Measurements from ENCODE around the gene NR2F2.

The NR2F2 gene

DNA sequence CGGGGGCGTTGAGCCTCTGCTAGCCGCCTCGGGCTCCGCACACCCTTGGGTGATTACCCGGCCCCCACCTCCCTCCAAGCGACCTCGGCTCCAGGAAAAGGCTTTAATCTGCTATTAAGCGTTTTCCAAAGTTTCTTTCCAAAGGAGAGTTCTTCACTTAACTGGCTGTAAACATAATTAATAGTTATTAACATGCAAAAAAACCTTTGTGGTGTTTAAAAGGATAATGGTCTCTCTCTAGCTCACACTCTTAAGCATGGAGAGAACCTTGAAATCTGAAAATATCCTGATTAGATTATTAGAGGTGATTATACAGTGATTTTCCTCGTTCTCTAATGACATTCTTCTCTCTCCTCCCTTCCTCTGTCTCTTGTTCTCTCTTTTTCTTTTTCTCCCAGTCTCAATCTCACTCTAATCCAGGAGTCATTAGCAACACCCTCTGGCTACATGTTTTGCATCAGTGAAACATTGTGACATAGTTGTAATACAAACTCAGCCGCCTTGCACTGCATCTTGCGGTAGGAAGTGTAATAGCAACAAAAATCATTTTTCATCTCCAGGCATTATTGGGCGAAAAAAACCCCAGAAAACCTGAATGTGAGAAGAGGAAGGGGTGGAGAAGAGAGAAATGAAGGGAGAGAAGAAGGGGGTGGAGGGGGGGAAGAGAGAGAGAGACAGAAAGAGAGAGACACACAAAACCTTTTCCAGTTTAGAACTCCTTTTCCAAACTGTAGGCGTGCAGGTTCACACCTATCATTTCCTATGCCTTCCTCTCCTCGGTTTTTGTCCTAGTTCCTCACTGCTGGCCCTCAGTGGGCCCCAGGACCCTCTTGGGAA is 24.4 kb downstream of the NR2F2 start:
- peak in 1 of 4 experiments; percentile 17 for DNase-seq

DNA sequence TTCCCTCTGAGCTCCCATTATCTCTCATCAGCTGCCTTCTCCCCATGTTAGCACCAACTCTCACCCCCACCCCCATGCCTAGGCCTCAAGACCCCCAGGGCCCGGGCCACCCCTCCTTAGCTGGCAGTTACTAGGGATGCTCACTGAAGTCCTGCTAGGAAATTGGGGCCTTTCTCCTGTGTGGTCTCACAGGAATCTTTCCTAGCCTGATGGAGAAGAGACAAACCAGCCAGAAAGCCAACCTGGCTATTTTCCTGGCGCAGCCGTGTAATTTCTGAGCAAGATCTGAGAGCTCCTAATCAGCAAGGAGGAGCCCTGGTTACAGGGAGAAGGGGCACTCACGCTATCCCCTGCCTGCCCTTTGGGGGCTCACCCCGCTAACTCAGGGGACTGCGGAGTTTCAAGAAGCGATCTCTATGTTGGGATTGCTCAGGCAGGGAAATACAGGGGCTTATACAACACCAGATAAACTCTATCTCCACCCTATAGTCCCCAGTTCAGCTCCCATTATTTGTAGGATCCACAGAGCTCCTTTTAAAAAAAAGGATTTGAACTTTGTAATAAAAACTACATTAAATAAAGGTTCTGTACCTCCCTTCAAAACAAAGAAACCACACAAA is 25.2 kb downstream of the NR2F2 start:
- no peak for DNase-seq

DNA sequence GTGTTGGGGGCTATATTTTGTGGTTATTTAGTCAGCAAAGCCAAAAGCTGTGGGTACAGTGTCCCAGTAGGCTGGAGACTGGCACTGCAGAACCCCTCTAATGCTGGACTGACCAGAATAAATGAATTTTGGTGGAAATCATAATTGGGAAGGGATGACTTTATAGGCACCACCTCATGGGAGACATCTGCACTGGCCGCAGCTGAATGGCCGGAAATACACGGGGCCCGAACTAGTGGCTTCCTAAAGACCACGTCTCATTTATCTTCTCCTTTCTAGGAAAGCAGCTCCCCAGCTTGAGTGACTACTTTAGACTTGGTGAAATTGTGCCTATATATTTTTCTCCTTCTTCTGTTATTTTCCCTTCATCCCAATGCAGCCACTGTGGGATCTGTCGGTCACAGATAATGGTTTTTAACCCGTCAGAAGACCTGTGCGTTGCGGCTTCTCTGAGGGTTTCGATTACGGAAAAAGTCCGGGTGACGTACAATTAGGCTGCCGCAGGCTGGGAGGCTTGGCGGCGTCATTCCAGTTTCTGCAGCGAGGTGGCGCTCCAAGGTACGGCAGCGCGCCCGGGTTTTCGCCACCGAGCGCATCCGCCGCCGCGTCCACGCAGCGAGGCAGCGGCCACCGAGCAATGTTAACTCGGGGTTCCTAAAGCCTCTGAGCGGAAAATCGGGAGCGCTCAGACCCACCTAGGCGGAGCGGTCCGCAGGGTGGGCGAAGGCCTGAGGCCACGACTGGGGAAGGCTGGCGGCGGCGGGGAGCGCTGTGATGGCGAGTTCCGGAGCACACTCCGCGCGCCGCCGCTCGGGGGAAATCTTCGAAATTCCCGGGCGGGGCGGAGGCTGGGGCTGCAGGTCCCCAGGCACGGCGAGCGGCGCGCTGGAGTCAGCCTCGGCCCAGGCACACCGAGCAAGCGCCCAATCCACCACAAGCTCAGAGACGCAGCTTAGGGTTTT is 26.3 kb downstream of the NR2F2 start:
- peak; percentile 69 to 86 (median 83) for DNase-seq

DNA sequence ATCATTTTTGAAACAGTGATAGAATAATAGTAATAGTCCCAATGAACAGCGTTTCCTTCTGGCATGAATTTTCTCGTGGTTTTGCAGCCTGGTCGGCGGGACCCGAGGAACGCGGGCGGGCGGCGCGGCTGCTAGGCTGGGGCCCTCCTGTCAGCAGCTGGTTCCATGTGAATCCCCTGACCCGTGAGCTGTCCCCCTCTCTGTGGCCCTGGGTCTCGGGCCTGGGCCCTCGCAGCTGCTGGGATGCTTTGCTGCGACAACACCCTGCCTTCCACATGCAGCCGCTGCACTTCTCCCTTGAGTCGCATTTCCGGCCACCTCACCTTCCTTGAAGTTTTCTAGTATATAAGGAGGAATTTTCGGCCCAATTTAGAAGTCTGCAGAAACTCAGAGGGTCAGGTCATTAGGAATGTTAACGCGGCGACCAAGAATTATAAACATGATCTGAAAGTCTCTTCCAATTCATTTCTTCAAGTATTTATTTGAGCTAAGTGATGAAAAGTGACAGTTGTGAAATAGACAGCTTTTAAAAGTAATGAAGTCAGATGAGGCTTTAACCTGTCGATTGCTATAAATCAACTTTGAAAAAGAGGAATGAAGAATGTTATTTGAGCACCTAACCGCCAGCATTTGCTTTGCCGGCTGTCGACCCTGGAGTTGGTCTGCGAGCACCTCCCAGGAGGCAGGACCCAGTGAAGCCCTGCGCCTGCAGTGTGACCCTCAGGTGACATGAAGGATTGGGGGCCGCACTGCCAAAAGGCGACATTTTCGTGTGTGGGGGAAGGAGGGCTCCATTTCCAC is 27.7 kb downstream of the NR2F2 start:
- no peak for DNase-seq

DNA sequence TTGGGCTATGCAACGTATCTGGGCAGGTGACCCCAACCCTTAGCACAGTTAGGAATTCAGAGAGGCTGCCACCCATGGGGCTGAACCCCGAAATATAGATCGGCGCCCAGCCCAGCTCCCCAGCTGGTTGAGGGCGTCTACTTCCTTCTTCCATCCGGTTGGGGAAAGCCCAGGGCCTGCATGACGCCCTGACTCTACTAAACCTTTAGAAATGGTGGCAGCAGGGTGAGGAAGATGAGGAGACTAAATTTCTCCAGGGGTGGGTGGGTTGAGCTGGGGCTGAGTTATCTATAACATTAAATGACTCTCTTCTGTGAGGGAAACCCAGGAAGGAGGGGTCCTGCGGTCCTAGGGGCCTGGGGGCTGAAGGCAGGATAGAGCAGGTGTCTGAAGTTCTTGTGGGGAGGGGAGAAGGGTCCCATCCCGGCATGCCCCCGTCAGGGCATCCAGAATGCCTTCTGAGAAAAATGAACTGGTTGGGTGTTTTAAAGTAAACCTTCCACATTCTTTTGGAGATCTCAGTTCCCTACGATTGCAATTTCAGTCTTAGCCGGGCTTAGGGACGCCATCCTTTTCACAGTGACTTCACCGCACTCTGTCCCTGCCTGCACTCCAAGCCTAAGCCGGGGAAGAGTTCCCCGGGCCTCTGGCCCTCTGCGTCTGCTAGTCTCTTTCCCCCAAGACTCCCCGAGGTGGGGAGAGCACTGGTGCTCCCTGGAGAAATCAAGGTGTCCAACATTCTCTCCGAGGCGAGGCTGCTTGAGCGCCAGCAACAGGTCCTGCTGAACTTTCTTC is 28.5 kb downstream of the NR2F2 start:
- DNase-seq = no peak

DNA sequence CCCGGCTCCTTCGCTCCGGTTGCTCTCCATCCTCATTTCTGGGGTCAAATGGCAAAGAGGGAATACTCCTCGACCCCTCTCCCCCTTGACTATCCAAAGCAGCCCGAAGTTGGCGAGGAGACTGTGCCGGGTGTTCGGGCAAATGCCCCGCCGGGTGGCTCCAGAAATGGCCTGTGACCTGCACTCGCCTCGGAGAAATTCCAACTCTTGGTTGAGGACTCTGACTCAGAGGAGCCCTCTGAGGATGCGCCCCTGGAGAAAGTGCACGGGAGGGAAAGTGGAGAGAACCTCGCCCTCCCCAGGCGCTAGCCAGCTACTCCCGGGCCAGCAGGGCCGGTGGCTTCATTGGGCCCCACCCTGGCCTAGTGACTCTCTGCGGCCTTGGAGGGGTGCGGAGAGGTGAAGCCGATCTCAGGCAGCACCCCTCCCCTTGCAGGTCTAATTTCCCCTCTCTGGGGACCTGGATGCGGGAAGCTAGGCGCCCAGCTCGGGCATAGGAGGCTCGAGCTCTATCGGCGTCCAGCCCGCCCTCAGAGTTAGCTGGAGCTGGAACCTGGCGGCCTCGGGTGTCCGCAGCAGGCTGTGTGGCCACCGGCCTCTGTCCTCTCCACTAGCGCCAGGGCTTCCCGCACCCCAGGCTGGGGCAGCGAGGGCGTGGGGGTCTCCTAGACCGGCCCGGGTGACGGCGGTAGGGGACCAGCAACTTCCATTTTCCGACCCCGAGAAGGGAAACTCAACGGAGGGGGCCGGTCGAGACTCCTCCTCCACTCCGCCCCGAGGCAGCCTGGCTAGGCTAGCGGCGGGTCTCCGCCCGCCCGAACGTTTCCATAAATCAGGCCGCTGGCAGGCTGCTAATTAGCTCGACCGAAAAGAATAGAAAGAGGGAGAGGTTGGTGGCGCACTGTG is 29.4 kb downstream of the NR2F2 start:
- no peak for DNase-seq

DNA sequence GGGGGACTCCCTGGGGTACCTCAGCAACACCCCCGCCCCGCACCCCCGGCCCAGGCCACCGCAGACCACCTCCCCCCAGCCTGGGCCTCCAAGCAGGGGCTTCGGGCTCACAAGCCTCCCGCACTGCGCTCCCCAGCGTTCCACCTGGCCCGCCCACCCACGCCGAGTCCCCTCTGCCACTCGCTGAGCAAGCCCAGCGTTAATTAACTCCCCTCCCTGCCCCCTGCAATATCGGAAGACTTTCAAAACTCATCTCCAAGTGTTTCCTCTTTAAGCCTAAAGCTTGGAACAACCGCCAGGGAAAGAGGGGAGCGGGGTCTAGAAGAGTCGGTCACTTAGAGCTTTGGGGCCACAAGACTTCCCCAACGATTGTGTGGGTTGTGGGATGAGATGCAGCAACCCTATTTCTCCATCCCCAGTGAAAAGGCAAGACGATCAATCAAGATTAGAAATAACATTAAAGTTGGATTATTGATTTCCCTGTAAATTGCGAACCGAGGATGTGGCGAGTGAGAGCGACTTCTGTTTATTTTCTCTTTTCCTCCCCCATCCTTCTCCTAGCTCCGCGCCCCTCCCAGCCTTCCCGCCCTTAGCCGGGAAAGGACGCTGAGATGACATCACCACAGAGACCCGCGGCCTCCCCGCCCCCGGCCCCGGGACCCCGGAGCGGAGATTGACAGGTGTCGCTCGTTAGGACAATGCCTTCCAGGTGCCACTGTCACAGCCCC is 30.2 kb downstream of the NR2F2 start:
- DNase-seq = no peak

DNA sequence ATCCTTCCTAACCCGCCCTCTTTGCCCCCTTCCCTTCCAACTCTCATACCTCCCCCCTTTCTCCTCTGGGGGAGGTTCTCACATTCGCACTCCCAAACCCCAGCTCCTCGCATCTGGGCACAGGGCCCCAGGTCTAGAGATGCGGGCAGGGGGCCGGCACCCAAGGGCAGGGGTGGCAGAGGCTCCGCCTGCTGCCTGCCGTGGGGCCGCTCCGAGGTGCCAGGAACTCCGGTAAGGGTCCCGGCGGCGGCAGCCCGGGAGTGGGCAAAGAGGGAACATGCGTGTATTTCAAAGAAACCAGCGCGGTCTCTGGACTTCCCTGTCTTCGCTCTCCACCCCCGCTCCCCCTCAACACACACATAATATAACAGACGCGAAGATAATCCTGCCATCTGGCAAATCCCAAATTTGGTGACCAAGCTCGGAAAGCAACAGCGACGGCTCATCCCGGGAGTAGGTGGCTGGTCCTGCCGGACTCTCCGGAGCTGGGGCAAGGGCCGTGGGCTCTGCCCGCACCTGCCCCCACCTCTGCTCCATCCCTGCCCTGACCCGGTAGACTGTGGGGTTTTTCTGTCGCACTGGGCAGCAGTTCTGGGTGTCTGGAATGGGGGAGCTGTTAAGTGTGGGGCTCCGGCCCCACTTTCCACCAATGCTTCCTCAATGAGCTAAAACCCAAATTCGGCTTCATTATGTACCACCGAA is 31.0 kb downstream of the NR2F2 start:
- no peak for DNase-seq

DNA sequence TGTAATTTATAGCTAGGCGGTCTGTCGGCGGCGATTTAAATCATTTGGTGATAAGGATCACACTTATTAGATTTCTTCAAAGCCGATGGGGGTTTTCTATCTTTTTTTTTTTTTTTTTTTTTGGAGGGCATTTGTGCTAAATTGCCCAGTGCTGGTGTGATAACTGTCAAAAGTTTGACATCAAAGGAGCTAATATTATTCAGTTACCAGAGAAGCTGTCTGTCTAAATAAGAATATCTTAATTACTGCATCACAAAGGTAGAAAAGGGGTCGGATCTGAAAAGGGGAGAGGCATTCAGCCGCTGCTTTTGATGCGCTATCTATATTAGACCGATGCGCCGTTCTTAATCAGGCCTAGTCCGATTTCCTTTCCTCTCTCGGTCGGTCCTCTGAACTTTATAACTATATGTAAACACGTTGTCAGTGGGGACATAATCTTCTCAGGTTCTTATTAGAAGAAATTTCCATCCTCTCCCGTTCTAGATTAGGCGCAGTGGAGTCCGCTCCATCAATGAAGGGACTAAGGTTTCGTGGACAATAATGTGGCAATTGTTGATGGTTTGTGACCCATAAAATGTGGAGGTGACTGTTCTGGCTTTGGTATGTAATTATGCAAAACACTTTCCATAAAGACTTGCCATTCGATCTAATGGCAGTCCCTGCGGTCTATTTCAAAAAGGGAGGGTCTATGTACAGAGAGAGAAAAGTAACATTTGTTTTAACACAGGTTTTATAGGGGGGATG is 31.7 kb downstream of the NR2F2 start:
- DNase-seq = no peak

DNA sequence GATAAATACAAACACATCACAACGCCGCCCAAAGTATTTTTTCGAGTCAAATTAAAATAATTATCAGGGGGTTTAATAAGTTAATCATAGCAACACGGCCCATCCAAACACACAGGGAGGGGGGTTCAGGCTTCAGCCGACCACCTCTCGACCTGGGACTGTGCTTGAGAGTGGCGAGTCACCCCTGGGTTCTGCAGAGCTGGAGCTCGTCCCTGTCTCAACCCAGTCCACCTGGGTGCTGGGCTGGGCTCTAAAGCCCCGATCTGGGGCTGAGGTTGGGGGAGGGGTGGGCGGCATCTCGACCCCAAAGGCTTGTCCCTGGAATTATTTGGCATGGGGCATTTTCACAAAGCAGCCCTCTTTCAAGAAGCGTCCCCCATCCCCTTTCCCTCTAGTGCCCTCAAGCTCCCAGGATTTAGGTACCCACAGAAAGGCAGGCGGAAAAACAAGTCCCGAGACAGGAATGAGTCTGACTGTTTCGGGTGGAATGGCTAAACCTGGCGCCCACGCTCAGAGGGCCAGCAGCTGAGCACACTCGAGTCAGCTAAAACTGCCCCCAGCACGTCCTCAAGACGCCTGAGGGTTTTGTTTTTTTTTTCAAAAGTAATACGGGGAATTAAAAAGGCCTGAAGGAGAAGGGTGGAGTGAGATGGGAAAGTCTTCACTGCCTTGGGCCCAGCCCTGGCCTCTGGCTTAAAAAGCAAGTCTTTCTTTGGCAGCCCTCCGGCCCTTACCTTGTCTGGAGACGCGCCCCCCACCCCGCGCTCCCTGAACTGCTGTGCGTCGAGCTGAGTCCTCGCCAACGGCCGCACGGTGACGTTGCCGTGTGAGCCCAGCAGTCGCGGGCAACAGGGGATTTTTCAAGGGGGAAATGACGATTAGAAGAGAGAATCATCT is 32.5 kb downstream of the NR2F2 start:
- DNase-seq = no peak

DNA sequence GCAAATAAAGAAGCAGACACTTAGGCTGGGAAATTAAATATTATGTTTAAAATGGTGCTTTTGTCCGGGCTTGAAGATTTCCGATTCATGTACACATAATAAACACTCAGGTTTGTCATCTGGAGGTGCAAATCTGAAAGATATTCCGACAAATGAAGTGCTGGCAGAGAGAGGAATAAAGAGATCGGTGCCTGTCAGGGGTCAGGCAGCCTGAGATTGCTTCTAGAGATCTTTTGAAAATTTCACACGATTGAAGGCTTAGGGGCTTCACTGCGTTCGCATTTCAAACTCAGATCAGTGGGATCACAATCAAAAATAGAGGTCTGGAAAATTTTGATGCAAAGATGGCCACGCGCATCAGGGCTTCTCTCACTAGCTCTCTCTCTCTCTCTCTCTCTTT is 33.2 kb downstream of the NR2F2 start:
- no peak for DNase-seq

DNA sequence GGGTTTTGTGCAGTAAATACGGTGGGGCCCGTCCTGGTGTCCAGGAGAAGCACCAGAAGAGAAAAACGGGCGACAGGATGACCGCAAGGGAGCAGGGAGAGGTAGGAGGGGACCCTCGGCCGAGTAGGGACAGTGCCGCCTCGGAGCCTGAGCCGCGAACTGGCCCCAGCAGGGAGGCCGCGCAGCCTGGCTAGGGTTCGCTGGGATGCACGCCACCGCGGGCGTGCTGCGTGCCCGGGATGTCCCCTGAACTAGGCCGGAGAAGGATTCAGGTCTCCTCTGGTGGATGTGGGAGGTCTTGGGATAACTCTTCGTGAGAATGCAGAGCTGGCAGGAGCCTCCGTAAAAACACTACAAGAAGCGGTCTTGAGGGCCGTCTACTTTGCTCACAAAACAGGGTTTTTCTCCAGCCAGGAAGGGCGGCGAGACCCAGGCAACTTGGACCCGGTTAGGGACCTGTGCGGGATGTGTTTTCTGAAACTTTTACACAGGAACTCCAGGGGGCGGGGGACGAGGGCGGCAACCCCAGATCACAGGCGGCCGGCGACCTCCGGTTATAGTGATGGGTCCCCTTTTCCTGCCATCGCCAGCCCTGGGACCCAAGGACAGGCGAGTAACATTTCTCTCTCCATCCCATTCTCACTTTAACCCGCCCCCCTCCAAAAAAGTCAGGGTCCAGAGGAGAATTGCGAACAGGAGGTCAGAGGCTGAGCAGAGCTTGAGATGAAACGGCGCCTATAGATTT is 35.5 kb downstream of the NR2F2 start:
- no peak for DNase-seq

DNA sequence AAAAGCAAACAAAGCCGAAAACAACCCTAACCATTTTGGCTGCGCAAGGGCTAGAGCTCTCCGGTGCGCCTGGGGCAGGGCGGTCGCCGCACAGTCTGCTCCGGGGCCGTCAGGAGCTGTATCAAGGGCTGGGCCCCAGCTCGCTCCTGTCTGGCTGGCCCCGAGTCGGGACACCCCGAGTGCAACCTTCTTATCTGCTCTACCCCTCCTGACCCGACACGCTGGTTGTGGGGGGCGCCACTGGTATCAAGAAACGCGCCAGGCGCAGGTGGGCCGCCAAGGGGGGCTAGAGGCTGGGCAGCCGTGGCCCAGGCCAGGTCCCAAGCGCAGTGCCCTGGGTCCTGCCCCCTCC is 36.0 kb downstream of the NR2F2 start:
- no peak for DNase-seq

DNA sequence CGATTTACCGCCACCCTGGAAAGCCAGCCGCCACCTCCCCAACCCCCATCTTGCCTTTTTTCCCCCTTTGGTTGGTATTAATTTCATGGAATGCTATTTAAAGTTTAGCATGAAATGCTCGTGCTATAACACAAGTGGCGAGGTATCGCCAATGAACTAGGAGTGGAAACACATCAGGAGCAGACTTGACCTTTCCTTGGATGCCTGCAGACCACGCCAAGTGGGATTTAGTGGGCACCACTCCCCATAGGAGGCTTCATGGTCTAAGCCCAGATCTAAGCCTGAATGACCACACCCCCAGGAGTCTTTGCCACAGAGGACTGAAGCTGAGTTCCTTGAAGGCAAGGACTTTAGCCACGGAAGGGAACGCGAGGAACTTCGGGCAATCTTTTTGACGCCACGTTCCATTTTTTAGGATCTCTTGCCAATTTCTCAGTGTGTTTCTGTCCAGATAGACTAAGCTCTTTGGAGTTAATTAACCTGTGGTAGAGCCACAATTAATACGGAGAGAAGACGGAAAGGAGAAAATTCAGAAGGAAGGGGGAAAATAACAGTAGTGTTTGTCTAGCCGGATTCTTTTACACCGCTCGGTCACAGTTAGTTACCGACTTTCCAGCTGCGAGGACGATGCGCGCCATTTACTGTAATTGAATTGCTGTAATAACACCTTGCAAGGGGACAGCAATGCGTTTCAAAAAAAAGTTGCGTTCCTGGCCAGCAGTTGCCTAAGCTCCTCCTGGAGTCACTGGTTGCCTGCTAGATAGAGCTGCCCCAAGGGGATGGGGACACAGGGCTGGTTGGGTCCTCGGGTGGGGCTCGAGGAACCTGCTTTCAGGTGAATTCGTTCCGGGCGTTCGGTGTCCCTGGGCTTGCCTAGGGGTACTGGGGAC is 37.1 kb downstream of the NR2F2 start:
- DNase-seq = no peak

DNA sequence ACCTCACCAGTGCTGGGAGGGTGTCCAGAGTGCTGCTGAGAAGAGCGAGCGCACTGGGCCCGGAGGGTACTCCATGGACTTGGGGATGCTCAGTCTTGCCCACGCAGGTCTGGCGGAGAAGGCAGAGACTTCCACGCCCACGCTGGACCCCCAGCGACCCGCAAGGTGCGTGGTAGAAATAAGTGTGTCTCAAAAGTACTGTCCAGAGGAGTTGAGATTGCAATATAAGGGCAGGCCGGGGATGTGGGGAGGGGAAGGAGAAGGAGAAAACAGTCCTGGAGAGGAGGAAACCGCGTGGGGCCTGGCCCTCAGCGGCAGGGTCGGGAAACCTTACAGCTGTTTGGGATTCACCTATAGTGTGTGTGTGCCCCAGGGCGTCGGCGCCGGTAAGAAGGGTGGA is 38.9 kb downstream of the NR2F2 start:
- DNase-seq = no peak
